Measurements from ENCODE around the gene PCK1.

DNA sequence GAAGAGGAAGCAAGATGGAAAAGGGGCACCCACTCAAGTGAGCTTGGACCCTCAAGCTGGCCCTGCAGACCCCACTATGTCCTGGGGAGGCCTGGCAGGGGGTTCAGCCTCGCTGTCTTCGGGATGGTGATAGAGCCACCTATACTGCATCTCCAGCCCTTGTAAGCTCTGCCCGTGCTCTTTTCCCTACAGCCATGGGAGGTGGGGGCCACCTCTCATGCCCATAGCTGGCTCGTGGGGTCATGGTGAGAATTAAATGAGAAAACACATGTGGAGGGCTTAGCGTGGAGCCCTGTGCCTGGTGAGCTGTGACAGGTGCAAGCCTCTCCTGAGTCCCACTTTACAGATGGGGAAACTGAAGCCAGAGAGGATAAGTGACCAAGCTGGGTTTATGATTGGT lies 27.7 kb downstream of the PCK1 start:
- TF ChIP-seq, protein P1, sequence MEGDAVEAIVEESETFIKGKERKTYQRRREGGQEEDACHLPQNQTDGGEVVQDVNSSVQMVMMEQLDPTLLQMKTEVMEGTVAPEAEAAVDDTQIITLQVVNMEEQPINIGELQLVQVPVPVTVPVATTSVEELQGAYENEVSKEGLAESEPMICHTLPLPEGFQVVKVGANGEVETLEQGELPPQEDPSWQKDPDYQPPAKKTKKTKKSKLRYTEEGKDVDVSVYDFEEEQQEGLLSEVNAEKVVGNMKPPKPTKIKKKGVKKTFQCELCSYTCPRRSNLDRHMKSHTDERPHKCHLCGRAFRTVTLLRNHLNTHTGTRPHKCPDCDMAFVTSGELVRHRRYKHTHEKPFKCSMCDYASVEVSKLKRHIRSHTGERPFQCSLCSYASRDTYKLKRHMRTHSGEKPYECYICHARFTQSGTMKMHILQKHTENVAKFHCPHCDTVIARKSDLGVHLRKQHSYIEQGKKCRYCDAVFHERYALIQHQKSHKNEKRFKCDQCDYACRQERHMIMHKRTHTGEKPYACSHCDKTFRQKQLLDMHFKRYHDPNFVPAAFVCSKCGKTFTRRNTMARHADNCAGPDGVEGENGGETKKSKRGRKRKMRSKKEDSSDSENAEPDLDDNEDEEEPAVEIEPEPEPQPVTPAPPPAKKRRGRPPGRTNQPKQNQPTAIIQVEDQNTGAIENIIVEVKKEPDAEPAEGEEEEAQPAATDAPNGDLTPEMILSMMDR (conservative IDR thresholded peaks at IDR 0.05; ENCODE audit: low read depth, low read length) = no peak
- TF ChIP-seq EZH2 (IDR thresholded peaks at IDR 0.05; ENCODE audit: low read length, unreplicated experiment) = no peak
- TF ChIP-seq EZH2phosphoT487 (IDR thresholded peaks at IDR 0.05; ENCODE audit: borderline replicate concordance, low read length) = no peak
